ENCODE results near the gene CAPS.
A peak's percentile ranks its signal among the peaks of the same experiment; 100 is the strongest.
"Not testable (repeated sequence)": the region's sequence is repeated elsewhere in the genome, so short reads cannot be mapped to it uniquely, and the experiment has no call there.

The CAPS gene

GRCh38 chr19:5913739-5914357, at the start of gene CAPS:
CAPS (plus strand) TSS chr19:5914254; CDS start chr19:5914407, 153 bp downstream.
- no peak for DNase-seq

GRCh38 chr19:5864725-5865486, 49.1 kb upstream of the CAPS start:
- DNase-seq, result no peak

GRCh38 chr19:5865772-5866171, 48.3 kb upstream of the CAPS start:
- no peak for DNase-seq

- DNase-seq, result no peak
Measured at GRCh38 chr19:5867201-5868136, 46.6 kb upstream of the CAPS start.

- no peak for DNase-seq
Measured at GRCh38 chr19:5870986-5871394, 43.1 kb upstream of the CAPS start.

- no peak for DNase-seq
Measured at GRCh38 chr19:5873617-5874199, 40.3 kb upstream of the CAPS start.

- DNase-seq, result not testable (repeated sequence)
Measured at GRCh38 chr19:5874496-5874895, 39.6 kb upstream of the CAPS start.

GRCh38 chr19:5877427-5877826, 36.6 kb upstream of the CAPS start:
- no peak for DNase-seq

- DNase-seq, result no peak
Measured at GRCh38 chr19:5877882-5878281, 36.2 kb upstream of the CAPS start.

GRCh38 chr19:5880196-5880595, 33.9 kb upstream of the CAPS start:
- no peak for DNase-seq

GRCh38 chr19:5880604-5881078, 33.4 kb upstream of the CAPS start:
- no peak for DNase-seq

- DNase-seq, result no peak
Measured at GRCh38 chr19:5881543-5882299, 32.3 kb upstream of the CAPS start.

- DNase-seq, result no peak
Measured at GRCh38 chr19:5882421-5882968, 31.6 kb upstream of the CAPS start.

GRCh38 chr19:5883157-5883873, 30.7 kb upstream of the CAPS start:
- not testable (repeated sequence) for DNase-seq

- not testable (repeated sequence) for DNase-seq
Measured at GRCh38 chr19:5884065-5884811, 29.8 kb upstream of the CAPS start.

- no peak for DNase-seq
Measured at GRCh38 chr19:5889288-5889971, 24.6 kb upstream of the CAPS start.

- DNase-seq, result no peak
Measured at GRCh38 chr19:5890099-5890498, 24.0 kb upstream of the CAPS start.

GRCh38 chr19:5891572-5891937, 22.5 kb upstream of the CAPS start:
- DNase-seq, result no peak

GRCh38 chr19:5891938-5892771, 21.9 kb upstream of the CAPS start:
- peak in 1 of 2 experiments; percentile 11 for DNase-seq
